ENCODE results near the gene LIMS1.
"Not testable (repeated sequence)": the region's sequence is repeated elsewhere in the genome, so short reads cannot be mapped to it uniquely, and the experiment has no call there.

Gene LIMS1

DNA sequence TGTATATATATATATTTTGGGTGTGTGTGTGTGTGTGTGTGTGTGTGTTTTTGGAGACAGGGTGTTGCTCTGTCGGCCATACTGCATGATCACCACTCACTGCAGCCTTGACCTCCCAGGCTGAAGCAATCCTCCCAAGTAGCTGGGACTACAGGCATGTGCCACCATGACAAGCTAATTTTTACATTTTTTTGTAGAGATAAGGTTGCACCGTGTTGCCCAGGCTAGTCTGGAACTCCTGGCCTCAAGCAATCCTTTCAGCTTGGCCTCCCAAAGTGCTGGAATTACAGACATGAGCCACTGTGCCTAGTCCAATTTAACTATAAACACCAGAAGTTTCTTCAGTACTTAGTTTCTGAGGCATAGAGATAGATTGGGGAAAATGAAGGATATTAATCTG lies 18.3 kb downstream of the LIMS1 start:
- DNase-seq (ENCODE audit: low read depth in 2 of 2): no peak

DNA sequence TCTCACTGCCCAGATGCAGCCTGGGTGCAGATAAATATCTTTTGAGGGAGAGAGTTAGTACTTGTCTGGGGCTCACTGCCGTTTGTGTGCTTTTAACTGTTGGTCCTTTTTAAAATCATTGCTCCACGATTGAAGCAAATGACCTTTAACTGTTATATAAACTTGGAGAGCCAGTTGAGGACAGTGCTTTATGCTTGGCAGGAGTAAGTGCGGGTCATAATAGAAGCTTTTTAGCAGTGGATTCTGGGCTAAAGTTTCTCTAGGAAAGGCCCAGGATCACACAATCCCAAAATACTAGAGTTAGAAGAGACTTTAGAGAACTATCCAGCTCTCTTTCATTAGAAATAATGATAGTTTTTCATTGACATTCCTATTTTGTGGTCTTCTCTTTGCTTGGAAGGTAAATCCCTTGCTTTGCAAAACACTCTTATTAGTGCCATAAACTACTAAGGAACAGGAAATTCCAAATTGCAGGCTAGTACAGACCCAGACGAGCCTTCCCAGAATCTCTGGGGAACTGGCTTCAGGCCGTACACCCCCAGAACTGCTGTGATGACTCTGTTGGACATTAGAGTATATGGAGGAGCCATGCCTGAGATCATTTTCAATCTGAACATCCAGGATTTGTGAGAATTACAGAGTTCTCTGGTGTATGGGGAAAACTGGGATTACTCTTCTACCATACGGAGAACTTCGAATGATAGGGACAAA lies 19.1 kb downstream of the LIMS1 start:
- DNase-seq (ENCODE audit: low read depth in 2 of 2): no peak

DNA sequence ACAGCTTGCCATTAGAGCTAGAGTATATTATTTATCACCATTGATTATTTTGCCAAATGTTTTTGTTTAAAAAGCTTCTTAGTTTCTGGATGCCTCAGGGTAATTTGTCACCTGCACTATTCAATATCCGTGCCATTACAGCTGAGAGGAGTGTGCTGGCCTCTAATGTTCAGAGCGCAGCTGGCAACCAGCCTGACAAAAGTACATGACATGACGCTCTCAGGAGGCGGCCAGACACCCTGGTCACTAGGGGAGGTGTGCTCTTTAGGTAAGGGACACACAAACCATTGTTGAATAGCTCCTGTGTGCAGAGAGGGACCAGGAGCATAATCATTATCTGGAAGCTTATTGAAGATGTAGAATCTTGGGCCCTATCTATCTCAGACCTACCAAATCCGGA lies 20.3 kb downstream of the LIMS1 start:
- no peak for DNase-seq (ENCODE audit: low read depth in 2 of 2)

DNA sequence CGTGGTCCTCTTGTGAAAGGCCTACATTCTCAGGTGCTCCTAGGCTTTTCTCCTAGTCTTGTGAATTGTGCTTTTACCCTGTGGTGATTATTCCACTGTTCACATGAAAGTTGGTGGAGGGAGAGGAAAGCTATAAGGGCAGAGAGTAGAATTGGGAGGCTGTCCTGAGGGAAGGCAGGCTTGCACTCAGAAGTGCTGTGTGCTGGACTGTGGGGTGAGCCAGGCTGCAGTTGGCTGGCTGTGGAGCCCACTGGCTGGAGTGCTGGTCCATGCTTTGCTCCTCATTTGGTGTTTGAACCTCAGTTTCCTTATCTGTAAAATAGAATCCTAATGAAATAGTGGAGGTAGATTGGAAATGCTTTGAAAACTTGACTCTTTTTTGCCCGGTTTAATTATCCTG lies 21.3 kb downstream of the LIMS1 start:
- DNase-seq (ENCODE audit: low read depth in 2 of 2): no peak

DNA sequence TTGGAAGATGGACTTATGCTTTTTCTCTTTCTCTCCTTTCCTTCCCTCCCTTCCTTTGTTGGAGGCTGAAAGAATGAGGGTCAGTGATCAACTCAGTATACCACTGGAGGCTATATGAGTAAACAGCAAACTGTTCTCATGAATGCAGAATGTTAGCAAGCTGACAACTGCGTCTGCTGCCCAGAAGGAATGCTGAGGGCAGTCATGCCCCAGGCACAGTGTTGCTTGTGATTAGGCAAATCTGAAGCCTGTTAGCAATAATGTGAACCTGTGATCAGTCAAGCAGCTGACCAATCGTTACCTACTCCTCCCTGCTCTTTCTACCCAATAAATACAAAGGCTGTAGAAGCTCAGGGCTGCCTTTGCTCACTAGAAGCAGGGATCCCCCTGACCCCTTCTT lies 22.3 kb downstream of the LIMS1 start:
- DNase-seq (ENCODE audit: low read depth in 2 of 2): not testable (repeated sequence)

DNA sequence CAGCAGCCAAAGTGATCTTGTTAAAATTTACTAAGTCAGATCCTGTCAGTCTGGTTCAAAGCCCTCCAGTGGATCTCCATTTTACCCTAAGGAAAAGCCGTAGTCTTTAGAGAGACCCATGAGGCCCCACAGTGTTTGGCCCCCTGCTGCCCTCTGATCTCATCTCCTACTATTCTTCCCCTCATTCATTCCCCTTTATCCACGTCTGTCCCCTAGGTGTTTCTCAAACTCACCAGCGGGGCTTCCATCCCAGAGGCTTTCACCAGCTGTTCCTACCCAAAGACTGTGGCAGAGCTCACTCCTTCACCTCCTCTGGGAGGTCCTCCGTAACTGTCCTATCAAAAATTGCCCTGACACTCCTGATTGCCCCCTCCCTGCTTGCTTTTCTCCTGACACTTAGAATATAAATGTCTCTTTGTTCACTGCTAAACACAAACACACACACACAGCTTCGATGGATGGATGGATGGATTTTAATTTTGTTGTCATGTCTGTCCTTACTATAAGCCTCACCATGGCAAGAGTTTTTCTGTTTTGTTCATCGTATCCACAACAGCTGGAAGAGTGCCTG lies 26.1 kb downstream of the LIMS1 start:
- no peak for DNase-seq (ENCODE audit: low read depth in 2 of 2)

DNA sequence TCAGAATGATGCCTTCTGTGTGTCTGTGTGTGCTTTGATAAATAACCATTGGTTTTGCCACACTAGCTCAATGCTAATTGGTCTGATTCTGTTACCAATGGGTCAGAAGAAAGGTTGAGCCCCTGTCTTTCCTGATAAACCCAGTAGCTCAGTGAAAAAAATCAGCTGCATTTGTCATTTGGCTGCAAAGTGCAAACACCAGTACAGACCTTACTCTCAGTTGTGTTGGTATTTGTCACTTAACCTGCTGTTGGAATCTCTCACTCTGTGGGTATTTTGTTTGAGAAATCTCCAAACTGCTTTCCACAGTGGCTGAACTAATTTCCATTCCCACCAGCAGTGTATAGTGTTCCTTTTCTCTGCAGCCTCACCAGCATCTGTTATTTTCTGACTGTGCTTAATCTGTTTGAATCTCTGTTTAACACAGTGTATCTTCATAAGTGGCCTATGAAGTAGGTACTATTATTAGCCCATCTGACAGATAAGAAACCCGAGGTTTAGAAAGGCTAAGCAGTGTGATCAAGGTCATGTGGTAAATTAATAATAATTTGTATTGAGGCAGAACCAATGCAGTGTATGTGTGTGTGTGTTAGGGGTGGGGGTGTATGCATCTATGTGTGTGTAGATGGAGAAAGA lies 26.7 kb downstream of the LIMS1 start:
- DNase-seq (ENCODE audit: low read depth in 2 of 2): no peak

DNA sequence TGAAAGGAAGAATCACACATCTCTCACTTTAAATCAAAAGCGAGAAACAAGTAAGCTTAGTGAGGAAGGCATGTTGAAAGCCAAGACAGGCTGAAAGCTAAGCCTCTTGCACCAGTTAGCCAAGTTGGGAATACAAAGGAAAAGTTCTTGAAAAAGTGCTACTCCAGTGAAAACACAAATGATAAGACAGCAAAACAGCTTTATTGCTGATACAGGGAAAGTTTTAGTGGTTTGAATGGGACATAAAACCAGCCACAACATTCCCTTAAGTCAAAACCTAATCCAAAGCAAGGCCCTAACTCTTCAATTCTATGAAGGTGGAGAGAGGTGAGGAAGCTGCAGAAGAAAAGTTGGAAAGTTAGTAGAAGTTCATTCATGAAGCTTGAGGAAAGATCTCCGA lies 28.0 kb downstream of the LIMS1 start:
- DNase-seq (ENCODE audit: low read depth in 2 of 2): no peak

DNA sequence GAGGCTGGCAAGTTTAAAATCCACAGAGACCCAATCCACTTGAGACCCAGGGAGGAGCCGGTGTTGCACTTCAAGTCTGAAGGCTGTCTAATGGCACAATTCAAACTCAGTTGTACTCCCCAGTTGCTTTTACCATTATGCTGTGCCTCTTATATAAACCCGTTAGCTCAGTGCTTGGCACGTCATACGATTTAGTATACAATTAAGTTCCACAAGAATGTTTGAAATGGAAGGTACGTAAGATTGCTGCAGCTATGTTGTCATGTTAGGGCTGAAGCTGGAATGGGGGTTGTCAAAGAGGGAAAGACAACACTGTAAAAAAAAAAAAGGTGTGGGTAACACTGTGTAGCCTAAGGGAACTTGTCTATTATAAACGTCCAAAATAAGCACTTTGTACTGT lies 30.2 kb downstream of the LIMS1 start:
- no peak for DNase-seq (ENCODE audit: low read depth in 2 of 2)

DNA sequence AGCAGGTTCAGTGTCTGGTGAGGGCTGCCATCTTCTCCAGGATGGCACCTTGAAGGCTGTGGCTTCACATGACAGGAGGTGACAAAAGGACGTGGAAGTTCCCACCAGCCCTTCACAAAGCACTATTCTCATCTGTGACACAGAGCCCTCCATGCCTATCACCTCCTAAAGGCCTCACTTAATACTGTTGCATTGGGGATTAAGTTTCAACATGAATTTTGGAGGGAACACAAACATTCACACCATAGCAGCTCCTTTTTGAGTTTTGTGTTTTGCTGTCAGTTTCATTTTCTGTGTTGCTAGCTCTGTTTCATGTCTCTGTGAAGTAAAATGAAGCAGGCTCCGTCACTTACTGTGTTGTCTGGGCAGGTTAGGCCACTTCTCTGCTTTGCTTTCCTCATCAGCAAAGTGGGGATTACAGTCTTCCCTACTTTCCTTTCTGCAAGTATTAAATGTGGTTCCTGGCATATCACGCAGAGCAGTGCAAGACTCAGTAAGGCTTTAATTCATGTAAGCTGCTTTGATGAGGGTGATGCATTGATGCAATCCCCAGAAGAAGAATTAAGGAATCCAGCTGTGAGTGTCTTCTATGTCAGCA lies 31.6 kb downstream of the LIMS1 start:
- DNase-seq (ENCODE audit: low read depth in 2 of 2): no peak

DNA sequence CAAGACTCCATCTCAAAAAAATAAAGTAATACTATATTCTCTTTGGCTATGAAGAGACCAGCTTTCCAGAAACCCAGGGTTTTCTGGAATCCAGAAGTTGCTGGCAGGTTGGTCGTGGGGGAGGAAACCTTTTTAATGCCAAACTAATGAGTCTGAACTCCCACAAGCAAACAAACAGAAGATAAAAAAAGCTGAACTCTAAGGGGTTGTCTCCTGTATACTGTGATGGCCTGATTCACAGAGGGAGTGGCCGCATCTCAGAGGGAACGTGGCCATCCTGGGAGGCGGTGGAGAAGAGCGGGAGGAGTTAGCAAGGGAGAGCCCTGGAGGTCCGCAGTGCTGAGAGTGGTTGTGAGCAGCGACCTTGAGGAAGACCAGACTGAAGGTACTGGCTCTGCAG lies 36.1 kb downstream of the LIMS1 start:
- no peak for DNase-seq (ENCODE audit: low read depth in 2 of 2)

DNA sequence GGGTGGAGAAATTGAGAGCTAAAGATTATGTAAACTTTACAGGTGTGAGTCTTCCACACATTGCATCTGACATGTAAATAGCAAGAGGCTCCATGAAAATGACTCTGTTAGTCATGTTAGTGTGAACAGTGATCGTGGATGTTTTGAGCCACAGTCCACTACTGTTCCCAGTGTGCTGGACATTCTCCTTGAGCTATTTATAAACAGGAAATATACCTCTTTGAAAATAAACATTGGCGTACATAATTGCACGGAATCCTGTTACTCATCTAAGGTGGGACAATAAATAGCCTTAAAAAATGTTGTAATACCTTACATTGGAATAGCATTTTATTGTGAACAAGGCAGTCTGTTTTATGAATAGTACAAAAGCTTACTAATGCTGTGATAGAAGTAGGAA lies 37.0 kb downstream of the LIMS1 start:
- DNase-seq (ENCODE audit: low read depth in 2 of 2): no peak

DNA sequence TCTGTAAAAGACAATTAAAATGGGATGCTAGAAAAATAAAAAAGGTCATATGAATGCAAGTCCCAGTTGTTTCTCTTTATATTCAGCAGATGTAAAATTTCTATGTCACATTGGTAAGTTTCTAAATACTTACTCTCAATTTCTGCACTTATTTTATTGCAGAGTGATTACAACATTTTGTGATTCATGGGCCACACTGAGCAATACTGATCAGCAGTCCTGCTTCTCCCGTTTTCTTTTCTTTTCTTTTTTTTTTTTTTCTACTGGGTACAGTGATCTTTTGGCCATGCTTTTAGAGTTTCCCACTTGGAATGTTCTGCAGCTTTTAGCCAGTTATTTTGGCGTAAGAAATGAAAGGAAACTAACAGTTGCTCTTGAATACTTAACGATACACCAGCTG lies 38.8 kb downstream of the LIMS1 start:
- no peak for DNase-seq (ENCODE audit: low read depth in 2 of 2)

DNA sequence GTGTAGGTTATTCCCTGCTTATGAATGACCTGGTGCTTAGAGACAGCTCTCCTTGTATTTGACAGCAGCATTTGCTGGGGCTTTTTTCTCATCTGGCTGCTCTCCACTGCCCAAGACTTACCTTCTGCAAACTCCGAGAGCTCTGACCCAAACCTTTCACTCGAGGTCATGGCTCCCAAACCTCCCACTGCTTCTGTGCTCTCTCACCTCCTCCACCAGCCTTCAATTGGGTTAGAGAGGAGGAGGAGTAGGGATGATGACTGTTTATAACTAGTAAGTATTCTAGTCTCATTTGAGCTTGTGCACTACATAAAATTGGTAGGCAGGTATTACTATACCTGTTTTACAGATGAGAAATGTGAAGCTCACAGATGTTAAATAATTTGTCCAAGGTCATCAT lies 40.1 kb downstream of the LIMS1 start:
- DNase-seq (ENCODE audit: low read depth in 2 of 2): no peak

DNA sequence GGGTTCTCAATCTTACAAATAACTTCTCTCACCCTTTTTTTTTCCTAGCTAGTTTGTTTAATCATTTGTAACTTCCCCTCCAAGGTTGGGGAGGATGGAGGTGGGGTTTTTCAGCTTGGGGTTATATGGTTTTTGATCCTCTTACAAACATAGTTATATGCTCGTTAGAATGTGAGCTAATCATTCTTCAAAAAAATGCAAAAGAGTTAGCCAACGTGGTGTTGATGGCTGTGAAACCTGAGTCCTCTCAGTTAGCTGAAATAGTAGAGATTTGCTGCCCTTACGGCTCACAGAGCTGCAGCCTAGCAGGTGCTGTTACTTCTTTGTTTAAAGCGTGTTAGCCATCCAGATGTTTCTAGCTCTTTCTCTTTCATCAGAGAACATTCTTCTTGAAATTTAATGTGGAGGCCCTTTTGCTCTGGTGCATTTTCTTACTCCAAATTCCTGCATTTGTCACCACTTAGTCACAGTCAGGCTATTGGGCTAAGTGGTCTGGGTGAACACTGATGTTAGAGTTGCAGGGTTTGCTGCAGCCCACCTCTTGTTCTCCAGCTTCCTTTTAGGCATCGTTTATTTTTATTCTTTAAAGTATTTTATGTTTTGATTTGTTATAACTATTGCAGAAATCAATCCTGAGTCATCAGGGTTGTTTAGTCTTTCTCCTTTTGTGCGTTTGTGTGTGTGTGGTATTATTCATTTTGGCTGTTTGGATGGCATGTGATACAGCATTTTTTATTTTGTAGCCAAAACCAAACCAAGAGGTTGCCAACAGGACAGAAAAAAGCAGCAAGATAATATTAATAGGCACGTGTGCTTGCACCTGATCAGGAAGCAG lies 41.1 kb downstream of the LIMS1 start:
- DNase-seq (ENCODE audit: low read depth in 2 of 2): no peak

DNA sequence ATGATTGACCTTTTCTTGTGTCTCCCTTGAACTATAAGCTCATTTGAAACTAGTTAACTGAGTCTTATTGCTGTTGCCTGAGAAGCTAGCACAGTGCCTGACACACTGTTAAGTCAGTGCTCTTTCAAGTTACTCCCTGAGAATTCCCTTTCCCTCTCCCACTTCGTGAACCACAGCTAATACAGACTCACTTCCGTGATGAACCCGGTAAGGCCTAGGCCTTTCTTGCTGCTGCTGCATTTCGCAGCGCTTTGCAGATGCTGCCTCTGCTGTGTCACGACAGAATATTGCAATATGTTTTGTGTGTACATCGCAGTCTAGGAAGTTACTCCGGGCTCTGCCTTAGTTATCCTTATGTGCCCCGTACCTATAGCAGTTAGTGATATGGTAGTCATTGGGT lies 42.8 kb downstream of the LIMS1 start:
- DNase-seq (ENCODE audit: low read depth in 2 of 2): no peak

DNA sequence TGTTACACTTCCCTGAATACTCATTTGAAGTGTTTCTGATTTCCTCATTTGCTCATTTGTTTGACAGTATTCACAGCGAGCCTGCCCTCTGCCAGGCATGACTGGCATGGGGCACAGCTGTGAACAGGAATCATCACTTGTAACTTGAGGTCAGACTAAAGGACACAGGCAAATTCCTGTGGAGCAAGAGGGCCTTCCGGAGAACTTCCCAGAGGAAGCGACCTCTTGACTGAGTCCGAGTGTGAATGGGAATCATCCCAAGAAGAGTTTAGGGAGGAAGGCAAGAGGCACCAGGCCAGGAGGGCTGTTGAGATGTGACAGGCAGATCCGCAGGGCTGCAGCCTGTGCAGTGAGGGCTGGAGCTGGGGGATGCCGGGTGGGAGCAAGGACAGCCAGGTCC lies 45.4 kb downstream of the LIMS1 start:
- no peak for DNase-seq (ENCODE audit: low read depth in 2 of 2)

DNA sequence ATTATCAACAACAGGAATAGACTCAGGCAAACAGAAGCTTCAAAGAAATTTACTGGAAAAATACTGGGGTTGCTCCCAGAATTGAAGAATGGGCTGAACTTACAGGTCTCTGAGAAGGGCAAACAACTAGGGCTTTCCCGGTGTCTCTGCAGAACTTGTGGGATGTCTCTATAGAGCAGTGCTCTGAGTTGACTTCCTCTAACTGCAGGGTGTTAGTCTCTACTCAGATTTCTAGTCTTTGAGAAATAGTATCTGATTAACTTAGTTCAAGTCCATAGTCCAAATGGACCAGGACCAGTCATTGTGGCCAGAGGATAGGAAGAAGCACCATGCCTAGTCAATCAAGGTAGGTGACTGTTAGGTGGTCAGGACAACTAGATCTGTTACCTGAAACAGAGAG lies 45.8 kb downstream of the LIMS1 start:
- no peak for DNase-seq (ENCODE audit: low read depth in 2 of 2)

DNA sequence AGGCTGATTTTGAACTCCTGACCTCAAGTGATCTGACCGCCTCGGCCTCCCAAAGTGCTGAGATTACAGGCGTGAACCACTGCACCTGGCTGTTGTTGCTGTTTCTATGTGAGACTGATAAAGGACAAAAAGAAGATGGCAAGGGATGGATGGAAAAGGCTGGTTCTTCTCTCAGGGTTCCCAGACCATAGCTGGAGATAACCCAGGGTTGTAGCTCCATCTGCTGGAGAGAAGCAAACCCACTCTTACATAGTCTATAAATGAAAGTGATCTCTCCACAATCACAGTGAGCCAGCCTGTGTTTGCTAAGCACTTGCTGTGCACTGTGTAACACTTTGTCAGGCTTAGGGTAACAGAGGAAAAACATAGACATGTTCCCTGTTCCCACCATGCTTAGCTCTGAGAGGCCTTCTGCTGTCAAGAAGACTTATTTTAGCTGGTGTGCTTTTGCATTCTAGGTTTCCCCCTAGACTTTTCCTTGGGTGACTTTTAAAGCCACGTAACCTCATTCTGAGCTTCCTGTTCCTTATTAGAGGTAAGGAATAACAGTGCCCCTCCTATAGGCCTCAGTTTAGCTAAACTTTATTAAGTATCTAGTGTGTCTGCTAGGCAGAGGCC lies 49.7 kb downstream of the LIMS1 start:
- DNase-seq (ENCODE audit: low read depth in 2 of 2): peak; percentile 7 to 27

DNA sequence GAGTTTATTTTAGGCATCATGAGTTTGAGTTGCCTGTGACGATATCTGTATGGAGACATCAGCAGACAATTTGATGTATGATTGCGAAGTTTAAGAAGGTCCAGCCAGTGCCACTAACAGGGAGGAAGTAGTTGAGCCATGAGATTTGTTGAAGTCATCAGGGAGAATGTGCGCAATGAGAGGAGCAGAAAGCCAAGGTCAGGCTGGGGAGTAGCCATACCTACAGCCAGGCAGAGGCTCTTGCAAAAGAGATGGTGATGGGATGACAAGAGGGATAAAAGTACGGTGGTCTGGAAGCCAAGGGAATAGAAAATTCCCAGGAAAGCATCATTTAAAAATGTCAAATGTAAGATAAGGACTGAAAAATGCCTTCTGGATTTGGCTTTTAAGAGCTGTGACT lies 51.2 kb downstream of the LIMS1 start:
- DNase-seq (ENCODE audit: low read depth in 2 of 2): no peak

DNA sequence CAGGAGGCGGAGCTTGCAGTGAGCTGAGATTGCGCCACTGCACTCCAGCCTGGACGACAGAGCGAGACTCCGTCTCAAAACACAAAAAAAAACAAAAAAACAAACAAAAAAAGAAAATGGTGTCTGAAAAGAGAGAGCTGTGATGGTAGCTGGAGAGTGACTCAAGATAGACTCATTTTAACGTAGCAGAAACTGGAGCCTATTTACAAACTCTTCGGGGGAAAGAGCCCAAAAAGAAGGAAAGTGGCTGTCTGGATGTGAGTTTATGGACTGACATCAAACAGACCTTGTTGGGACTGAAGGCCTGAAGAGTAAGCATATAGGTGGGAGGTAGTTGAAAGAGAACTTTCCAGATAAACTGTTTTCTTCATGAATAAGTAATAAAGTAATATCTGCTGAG lies 51.8 kb downstream of the LIMS1 start:
- DNase-seq (ENCODE audit: low read depth in 2 of 2): no peak

DNA sequence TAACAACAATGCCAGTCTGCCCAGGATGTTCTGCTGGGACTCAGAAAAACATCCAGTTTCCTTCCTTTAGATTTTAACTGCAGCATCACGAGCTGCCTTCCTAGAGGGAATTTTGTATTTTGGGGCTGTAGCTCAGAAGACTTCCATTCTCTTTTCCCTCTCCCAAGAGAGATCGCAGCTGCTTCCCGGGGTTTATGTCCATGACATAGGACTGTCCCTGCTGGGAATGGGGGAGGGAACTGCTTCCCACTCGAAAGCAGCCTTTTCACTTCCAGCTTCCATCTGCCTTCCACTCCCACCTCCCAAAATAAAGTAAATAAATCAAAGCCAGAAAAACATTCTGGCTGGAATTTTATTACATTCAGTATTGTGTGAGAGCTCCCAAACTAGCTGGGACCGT lies 52.4 kb downstream of the LIMS1 start:
- no peak for DNase-seq (ENCODE audit: low read depth in 2 of 2)

All from stimulated activated CD4-positive, alpha-beta T cell treated with anti-CD3 and anti-CD28 coated beads, Interleukin-1b, Interleukin-23, amount 100 ng/mL, for 1 hour (primary cell).